OCI-LY1 (cell line): ENCODE results near the gene FAM168A.

Experiments used
- H2AFZ ChIP-seq: fragments of 200-600 bp; sonication (generic), shearing (Covaris generic); 2 replicates; pipeline ENCODE4 v1.6.0; 2014; ENCODE audit warnings: antibody characterized with exemption, mild to moderate bottlenecking, low read length
- H3F3A ChIP-seq: fragments of 200-600 bp; sonication (generic), shearing (Covaris generic); 2 replicates; pipeline ENCODE4 v1.6.0; 2014; ENCODE audit warnings: mild to moderate bottlenecking, antibody characterized with exemption, low read length, moderate library complexity; ENCODE audit not compliant: insufficient read depth
- H3K27ac ChIP-seq: fragments of 200-600 bp; sonication (generic); 2 replicates; pipeline ENCODE4 v1.5.1; 2014; ENCODE audit warnings: low read length, mixed run types, mild to moderate bottlenecking, low read depth; ENCODE audit not compliant: poor library complexity, severe bottlenecking
- H3K27me3 ChIP-seq: fragments of 200-600 bp; sonication (generic); 2 replicates; pipeline ENCODE4 v1.6.0; 2014; ENCODE audit warnings: antibody characterized with exemption, mild to moderate bottlenecking, low read length, moderate library complexity; ENCODE audit not compliant: insufficient read depth
- H3K36me3 ChIP-seq: fragments of 200-600 bp; sonication (generic); 2 replicates; pipeline ENCODE4 v1.6.1; 2014; ENCODE audit warnings: mild to moderate bottlenecking, antibody characterized with exemption, low read length, moderate library complexity, mixed read lengths; ENCODE audit not compliant: insufficient read depth
- H3K4me1 ChIP-seq: fragments of 200-600 bp; sonication (generic); 2 replicates; pipeline ENCODE4 v1.5.1; 2014; ENCODE audit warnings: mild to moderate bottlenecking, low read length, moderate library complexity; ENCODE audit not compliant: insufficient read depth, severe bottlenecking
- H3K4me2 ChIP-seq: fragments of 200-600 bp; sonication (generic), shearing (Covaris generic); 2 replicates; pipeline ENCODE4 v1.6.1; 2014; ENCODE audit warnings: low read length
- H3K4me3 ChIP-seq: fragments of 200-600 bp; sonication (generic); 2 replicates; pipeline ENCODE4 v1.5.1; 2014; ENCODE audit warnings: low read length, low read depth, mild to moderate bottlenecking, mixed read lengths; ENCODE audit not compliant: poor library complexity, severe bottlenecking
- H3K79me2 ChIP-seq: fragments of 200-600 bp; shearing (Covaris generic); 2 replicates; pipeline ENCODE4 v1.6.1; 2016; ENCODE audit warnings: mixed run types, low read length, mixed read lengths; ENCODE audit not compliant: insufficient read depth
- H3K9ac ChIP-seq: fragments of 200-600 bp; sonication (generic), shearing (Covaris generic); 2 replicates; pipeline ENCODE4 v1.6.1; 2014; ENCODE audit warnings: mild to moderate bottlenecking, low read length, mixed read lengths
- H3K9me2 ChIP-seq: fragments of 200-600 bp; sonication (generic), shearing (Covaris generic); 2 replicates; pipeline ENCODE4 v1.6.1; 2014; ENCODE audit warnings: low read depth, mild to moderate bottlenecking, low read length, mixed read lengths
- H3K9me3 ChIP-seq: fragments of 200-600 bp; shearing (Covaris generic); 2 replicates; pipeline ENCODE4 v1.6.1; 2014; ENCODE audit warnings: low read length, mixed read lengths
- H4K20me1 ChIP-seq: fragments of 200-600 bp; sonication (generic), shearing (Covaris generic); 2 replicates; pipeline ENCODE4 v1.6.0; 2016; ENCODE audit warnings: mild to moderate bottlenecking, low read length; ENCODE audit not compliant: insufficient read depth
- CTCF ChIP-seq: fragments of 200-600 bp; sonication (generic), shearing (Covaris generic); IDR thresholded peaks from 2 replicates; pipeline ENCODE4 v1.5.1; 2017; ENCODE audit warnings: mild to moderate bottlenecking, antibody characterized with exemption, low read length, moderate library complexity, mixed read lengths
- EZH2 ChIP-seq: fragments of 200-600 bp; sonication (generic), shearing (Covaris generic); IDR thresholded peaks from 2 replicates; pipeline ENCODE4 v1.8.0; 2017; ENCODE audit warnings: borderline replicate concordance, mixed run types, mild to moderate bottlenecking, antibody characterized with exemption, low read length, moderate library complexity, mixed read lengths

The FAM168A gene

GRCh38 chr11:73625696-73626318 lies 27.9 kb upstream of the FAM168A start:
- H3K4me3 ChIP-seq, result no peak overlapping the region
- H3K36me3 ChIP-seq, result no peaks in the 10 kb centered on the region
- peak; percentile 84 for TF ChIP-seq CTCF
- TF ChIP-seq EZH2, result no peak
- no peak overlapping the region for H2AFZ ChIP-seq
- no peak overlapping the region for H3K9ac ChIP-seq
- no peaks in the 10 kb centered on the region for H3K4me1 ChIP-seq
- H3K9me2 ChIP-seq, result no peaks in the 10 kb centered on the region
- no peak overlapping the region for H3K27ac ChIP-seq
- no peak overlapping the region for H3K4me2 ChIP-seq
- H3K27me3 ChIP-seq, result no peaks in the 10 kb centered on the region
- no peaks in the 10 kb centered on the region for H3F3A ChIP-seq
- H3K9me3 ChIP-seq, result no peaks in the 10 kb centered on the region
- no peaks in the 10 kb centered on the region for H3K79me2 ChIP-seq
- no peaks in the 10 kb centered on the region for H4K20me1 ChIP-seq

- H3K4me3 ChIP-seq, result no peak overlapping the region
- H3K36me3 ChIP-seq, result no peaks in the 10 kb centered on the region
- no peak for TF ChIP-seq EZH2
- no peak for TF ChIP-seq CTCF
- no peak overlapping the region for H3K27ac ChIP-seq
- no peak overlapping the region for H3K4me2 ChIP-seq
- no peaks in the 10 kb centered on the region for H3K9me2 ChIP-seq
- H3K9ac ChIP-seq, result no peak overlapping the region
- no peaks in the 10 kb centered on the region for H4K20me1 ChIP-seq
- no peaks in the 10 kb centered on the region for H3K4me1 ChIP-seq
- H3K27me3 ChIP-seq, result no peaks in the 10 kb centered on the region
- no peaks in the 10 kb centered on the region for H3K79me2 ChIP-seq
- no peaks in the 10 kb centered on the region for H3K9me3 ChIP-seq
- no peak overlapping the region for H2AFZ ChIP-seq
- no peaks in the 10 kb centered on the region for H3F3A ChIP-seq
Measured at GRCh38 chr11:73623686-73624085, 25.8 kb upstream of the FAM168A start.

DNA sequence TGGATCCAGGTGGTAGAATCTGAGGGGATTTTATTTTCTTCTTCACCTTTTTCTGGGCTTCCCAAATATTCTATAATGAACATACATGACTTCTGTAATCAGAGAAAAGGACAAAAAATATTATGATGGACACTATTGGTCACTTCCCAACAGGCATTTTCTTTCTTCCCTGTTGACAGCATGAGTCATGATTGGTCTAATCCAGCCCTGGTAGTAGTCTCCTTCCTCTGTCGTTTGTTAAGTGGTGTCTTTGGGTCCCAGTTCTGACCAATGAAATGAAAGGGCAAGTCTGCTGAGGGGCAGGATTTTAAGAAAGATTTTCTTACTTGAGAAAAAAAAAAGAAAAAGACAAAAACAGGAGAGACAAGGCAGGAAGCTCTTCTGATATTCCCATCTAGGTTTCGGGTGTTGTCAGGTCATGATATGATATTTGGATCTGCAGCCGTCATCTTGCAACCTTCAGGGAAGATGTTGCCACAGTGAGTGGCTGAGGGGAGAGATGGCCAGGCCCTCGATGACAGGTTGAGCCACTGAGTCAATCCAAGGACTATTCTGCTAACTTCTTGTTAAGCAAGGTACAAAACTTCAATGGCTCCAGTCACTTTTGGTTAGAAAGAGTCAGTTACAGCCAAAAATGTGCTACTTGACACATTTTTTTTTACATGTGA lies 25.1 kb upstream of the FAM168A start:
- TF ChIP-seq CTCF, result no peak
- no peak for TF ChIP-seq EZH2
- Histone ChIP-seq H4K20me1 (no peaks in the 10 kb centered on the region), H2AFZ (no peak overlapping the region), H3K9me2 (no peaks in the 10 kb centered on the region), H3K79me2 (no peaks in the 10 kb centered on the region), H3K27ac (no peak overlapping the region), H3K4me1 (no peaks in the 10 kb centered on the region), H3K4me2 (no peak overlapping the region), H3K9ac (no peak overlapping the region), H3K36me3 (no peaks in the 10 kb centered on the region), H3K4me3 (no peak overlapping the region), H3K9me3 (no peaks in the 10 kb centered on the region), H3F3A (no peaks in the 10 kb centered on the region), H3K27me3 (no peaks in the 10 kb centered on the region)
